HEK293 (cell line): Measurements from ENCODE around the gene MACROH2A1.

Experiments
- CTCF ChIA-PET: fragments of 350-600 bp; formaldehyde crosslinking; extraction: SDS; loops from one replicate; lab custom pipeline; 2021; ENCODE audit warnings: antibody characterized with exemption; lab: Yijun Ruan, JAX
- POLR2A ChIA-PET: fragments of 300-600 bp; formaldehyde crosslinking; extraction: SDS; loops from one replicate; lab custom pipeline; 2020; ENCODE audit warnings: antibody characterized with exemption, inconsistent platforms; lab: Yijun Ruan, JAX
- H3K27ac ChIP-seq: fragments of 200-500 bp; sonication (Bioruptor generic); 2 replicates; pipeline ENCODE4 v1.5.1; 2014; ENCODE audit warnings: low read depth, low read length, control low read depth, inconsistent platforms; ENCODE audit errors: extremely low read depth
- H3K36me3 ChIP-seq, 2 experiments: fragments of 200-500 bp in 1 of 2; sonication (Bioruptor generic) in 1 of 2; 1 replicate in 1 of 2; 2 replicates in 1 of 2; pipeline ENCODE4 v1.5.1; 2014 to 2017; ENCODE audit warnings: inconsistent platforms in 2 of 2, low read length in 2 of 2; ENCODE audit not compliant: control insufficient read depth in 2 of 2, insufficient read depth in 1 of 2
- H3K4me1 ChIP-seq: fragments of 200-500 bp; sonication (Bioruptor generic); 2 replicates; pipeline ENCODE4 v1.5.1; 2014; ENCODE audit warnings: mild to moderate bottlenecking, low read length, inconsistent platforms; ENCODE audit not compliant: control insufficient read depth, insufficient read depth
- H3K4me3 ChIP-seq: 2 replicates; pipeline ENCODE4 v1.5.1; 2011; ENCODE audit warnings: low read depth, mild to moderate bottlenecking, control low read depth, low read length, moderate library complexity
- H3K9me3 ChIP-seq: fragments of 200-500 bp; sonication (Bioruptor generic); 2 replicates; pipeline ENCODE4 v1.5.1; 2014; ENCODE audit warnings: low read depth, low read length, inconsistent platforms; ENCODE audit not compliant: control insufficient read depth, insufficient read depth
- GLI2 ChIP-seq: fragments of 450-650 bp; formaldehyde crosslinking; IDR thresholded peaks from 2 replicates; pipeline ENCODE4; 2017; ENCODE audit warnings: missing biosample characterization, missing genetic modification characterization, low read depth, borderline replicate concordance
- GLI4 ChIP-seq: fragments of 450-650 bp; formaldehyde crosslinking; IDR thresholded peaks from 2 replicates; pipeline ENCODE4 v1.5.1; 2016; ENCODE audit warnings: missing biosample characterization, missing genetic modification characterization
- GLIS1 ChIP-seq: fragments of 450-650 bp; formaldehyde crosslinking; IDR thresholded peaks from 2 replicates; pipeline ENCODE4 v1.5.1; 2016; ENCODE audit warnings: missing biosample characterization, missing genetic modification characterization
- HOXA7 ChIP-seq: sonication (generic); formaldehyde crosslinking; IDR thresholded peaks from 2 replicates; pipeline ENCODE4 v1.8.1; 2022; ENCODE audit warnings: missing genetic modification reagents, borderline replicate concordance
- KLF8 ChIP-seq: fragments of 450-650 bp; formaldehyde crosslinking; IDR thresholded peaks from 2 replicates; pipeline ENCODE4 v1.5.1; 2016; ENCODE audit warnings: missing biosample characterization, missing genetic modification characterization
- SALL2 ChIP-seq: fragments of 450-650 bp; formaldehyde crosslinking; IDR thresholded peaks from 2 replicates; pipeline ENCODE4 v1.5.0; 2017; ENCODE audit warnings: missing biosample characterization, mild to moderate bottlenecking, missing genetic modification characterization, borderline replicate concordance
- SP7 ChIP-seq: fragments of 450-650 bp; formaldehyde crosslinking; IDR thresholded peaks from 2 replicates; pipeline ENCODE4 v1.5.1; 2016; ENCODE audit warnings: missing biosample characterization, missing genetic modification characterization
- ZBTB20 ChIP-seq: fragments of 450-650 bp; formaldehyde crosslinking; IDR thresholded peaks from 2 replicates; pipeline ENCODE4 v1.5.1; 2016; ENCODE audit warnings: missing biosample characterization, missing genetic modification characterization
- ZBTB8A ChIP-seq: fragments of 450-650 bp; formaldehyde crosslinking; IDR thresholded peaks from 2 replicates; pipeline ENCODE4 v1.5.1; 2016; ENCODE audit warnings: missing biosample characterization, missing genetic modification characterization
- ZNF221 ChIP-seq: fragments of 450-650 bp; formaldehyde crosslinking; IDR thresholded peaks from 2 replicates; pipeline ENCODE4 v1.5.1; 2017; ENCODE audit warnings: missing biosample characterization, missing genetic modification characterization, borderline replicate concordance
- ZNF223 ChIP-seq: fragments of 450-650 bp; formaldehyde crosslinking; IDR thresholded peaks from 2 replicates; pipeline ENCODE4 v1.5.1; 2016; ENCODE audit warnings: missing biosample characterization, missing genetic modification characterization
- ZNF266 ChIP-seq: fragments of 450-650 bp; formaldehyde crosslinking; IDR thresholded peaks from 2 replicates; pipeline ENCODE4 v1.5.1; 2016; ENCODE audit warnings: missing biosample characterization, missing genetic modification characterization, low read depth
- ZNF510 ChIP-seq: fragments of 450-650 bp; formaldehyde crosslinking; IDR thresholded peaks from 2 replicates; pipeline ENCODE4 v1.5.1; 2018; ENCODE audit warnings: mild to moderate bottlenecking, missing genetic modification characterization, missing biosample characterization; ENCODE audit not compliant: insufficient replicate concordance
- ZNF529 ChIP-seq: fragments of 450-650 bp; formaldehyde crosslinking; IDR thresholded peaks from 2 replicates; pipeline ENCODE4 v1.5.1; 2017; ENCODE audit warnings: missing genetic modification characterization, missing biosample characterization; ENCODE audit not compliant: insufficient replicate concordance
- ZNF555 ChIP-seq: fragments of 450-650 bp; formaldehyde crosslinking; conservative IDR thresholded peaks from 2 replicates; pipeline ENCODE4 v1.5.1; 2017; ENCODE audit warnings: missing biosample characterization, mild to moderate bottlenecking, missing genetic modification characterization, inconsistent platforms
- ZNF610 ChIP-seq: fragments of 450-650 bp; formaldehyde crosslinking; IDR thresholded peaks from 2 replicates; pipeline ENCODE4 v1.5.1; 2016; ENCODE audit warnings: missing biosample characterization, missing genetic modification characterization, borderline replicate concordance
- TF ChIP-seq, protein P1 (sequence below): fragments of 450-650 bp; formaldehyde crosslinking; IDR thresholded peaks from 2 replicates; pipeline ENCODE4 v1.5.1; 2016; ENCODE audit warnings: missing biosample characterization, missing genetic modification characterization
- TF ChIP-seq, protein P2 (sequence below): fragments of 450-650 bp; formaldehyde crosslinking; IDR thresholded peaks from 2 replicates; pipeline ENCODE4 v1.5.1; 2016; ENCODE audit warnings: missing biosample characterization, missing genetic modification characterization
- TF ChIP-seq, protein P3 (sequence below): fragments of 450-650 bp; formaldehyde crosslinking; optimal IDR thresholded peaks from 2 replicates; pipeline ENCODE3; 2016; ENCODE audit warnings: missing biosample characterization, mild to moderate bottlenecking, missing genetic modification characterization

The MACROH2A1 gene

DNA sequence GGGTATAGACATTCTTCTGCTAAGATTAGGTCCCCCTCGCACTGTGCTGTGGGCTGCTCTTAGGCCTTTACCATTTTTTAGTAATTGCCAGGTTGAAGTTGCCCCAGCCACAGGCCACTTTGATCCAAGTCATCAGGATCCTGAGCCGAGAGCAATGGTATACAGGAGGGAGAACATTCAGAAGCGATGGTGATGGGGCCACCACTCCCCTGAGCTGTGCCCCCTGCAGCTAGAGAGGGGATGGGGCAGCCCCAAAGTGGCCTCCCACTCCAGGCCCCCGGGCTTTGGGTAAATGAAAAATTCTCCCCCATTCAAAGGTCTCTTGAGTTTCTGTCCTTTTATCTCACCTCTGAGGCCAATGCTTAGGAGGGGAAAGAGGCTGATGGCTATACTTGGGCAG, 59.4 kb downstream of the MACROH2A1 start (continued):
- no peak for TF ChIP-seq GLIS1 (tag by site-specific recombination)

DNA sequence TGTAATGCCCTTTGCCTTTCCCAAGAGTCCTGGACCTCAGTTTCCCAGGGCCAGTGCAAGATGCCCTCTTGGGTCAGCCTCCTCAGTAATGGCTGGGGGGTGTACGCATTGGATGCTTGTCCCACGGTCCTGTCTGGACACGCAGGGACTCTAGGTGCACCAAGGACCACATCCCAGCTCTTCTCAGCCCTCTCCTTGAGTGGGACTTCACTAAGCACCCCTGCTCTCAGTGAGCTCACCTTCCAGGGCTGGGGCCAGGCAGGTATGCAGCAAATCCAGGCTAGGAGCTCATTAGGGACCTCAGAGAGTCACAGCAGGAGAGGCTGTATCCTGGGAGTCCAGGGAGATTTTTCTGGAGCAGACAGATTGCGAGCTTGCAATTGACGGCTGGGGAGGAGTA, 59.8 kb downstream of the MACROH2A1 start:
- ChIA-PET POLR2A (no interaction called here), CTCF (no interaction called here)
- H3K4me1 ChIP-seq = no peaks in the 10 kb centered on the region
- H3K9me3 ChIP-seq = no peaks in the 10 kb centered on the region
- TF ChIP-seq ZNF510 (tag by site-specific recombination) = no peak
- TF ChIP-seq ZBTB20 = no peak
- no peak for TF ChIP-seq HOXA7 (CRISPR knock-in tag)
- TF ChIP-seq ZNF266 (tag by site-specific recombination) = no peak
- no peak for TF ChIP-seq ZNF221 (tag by site-specific recombination)
- no peak for TF ChIP-seq ZBTB8A (tag by site-specific recombination)
- TF ChIP-seq, protein P1, sequence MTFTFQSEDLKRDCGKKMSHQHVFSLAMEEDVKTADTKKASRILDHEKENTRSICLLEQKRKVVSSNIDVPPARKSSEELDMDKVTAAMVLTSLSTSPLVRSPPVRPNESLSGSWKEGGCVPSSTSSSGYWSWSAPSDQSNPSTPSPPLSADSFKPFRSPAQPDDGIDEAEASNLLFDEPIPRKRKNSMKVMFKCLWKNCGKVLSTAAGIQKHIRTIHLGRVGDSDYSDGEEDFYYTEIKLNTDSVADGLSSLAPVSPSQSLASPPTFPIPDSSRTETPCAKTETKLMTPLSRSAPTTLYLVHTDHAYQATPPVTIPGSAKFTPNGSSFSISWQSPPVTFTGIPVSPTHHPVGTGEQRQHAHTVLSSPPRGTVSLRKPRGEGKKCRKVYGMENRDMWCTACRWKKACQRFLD = no peak
- no peak for TF ChIP-seq ZNF610 (tag by site-specific recombination)
- no peak for TF ChIP-seq SP7 (tag by site-specific recombination)
- TF ChIP-seq ZNF529 (tag by site-specific recombination) = no peak
- no peak for TF ChIP-seq GLIS1 (tag by site-specific recombination)
- TF ChIP-seq ZNF223 (tag by site-specific recombination) = no peak
- H3K36me3 ChIP-seq = peaks cover 12 to 100% of the 10 kb centered on the region in 2 experiments
- H3K4me3 ChIP-seq = no peak overlapping the region
- no peak overlapping the region for H3K27ac ChIP-seq

DNA sequence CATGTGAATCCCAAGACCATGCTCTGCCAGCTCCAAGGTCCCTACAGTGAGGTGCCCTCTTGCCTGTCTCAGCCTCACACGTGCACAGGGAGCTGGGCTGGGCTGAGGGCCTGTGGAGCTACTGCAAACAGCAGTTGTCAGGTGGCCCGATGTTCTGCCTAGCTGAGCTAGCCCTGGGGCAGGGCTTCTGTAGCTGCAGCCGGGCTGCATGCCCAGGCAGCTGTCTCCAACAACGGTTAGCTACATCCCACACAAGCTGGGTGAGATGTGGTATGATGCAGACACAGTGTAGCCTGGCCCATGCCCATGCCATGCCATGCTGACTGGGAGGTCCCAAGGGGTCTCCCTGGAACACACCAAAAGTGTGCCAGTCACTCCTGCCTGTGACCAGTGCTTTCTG, 62.0 kb downstream of the MACROH2A1 start:
- no peak for TF ChIP-seq SALL2 (tag by site-specific recombination)
- TF ChIP-seq KLF8 (tag by site-specific recombination) = no peak
- TF ChIP-seq, protein P2, sequence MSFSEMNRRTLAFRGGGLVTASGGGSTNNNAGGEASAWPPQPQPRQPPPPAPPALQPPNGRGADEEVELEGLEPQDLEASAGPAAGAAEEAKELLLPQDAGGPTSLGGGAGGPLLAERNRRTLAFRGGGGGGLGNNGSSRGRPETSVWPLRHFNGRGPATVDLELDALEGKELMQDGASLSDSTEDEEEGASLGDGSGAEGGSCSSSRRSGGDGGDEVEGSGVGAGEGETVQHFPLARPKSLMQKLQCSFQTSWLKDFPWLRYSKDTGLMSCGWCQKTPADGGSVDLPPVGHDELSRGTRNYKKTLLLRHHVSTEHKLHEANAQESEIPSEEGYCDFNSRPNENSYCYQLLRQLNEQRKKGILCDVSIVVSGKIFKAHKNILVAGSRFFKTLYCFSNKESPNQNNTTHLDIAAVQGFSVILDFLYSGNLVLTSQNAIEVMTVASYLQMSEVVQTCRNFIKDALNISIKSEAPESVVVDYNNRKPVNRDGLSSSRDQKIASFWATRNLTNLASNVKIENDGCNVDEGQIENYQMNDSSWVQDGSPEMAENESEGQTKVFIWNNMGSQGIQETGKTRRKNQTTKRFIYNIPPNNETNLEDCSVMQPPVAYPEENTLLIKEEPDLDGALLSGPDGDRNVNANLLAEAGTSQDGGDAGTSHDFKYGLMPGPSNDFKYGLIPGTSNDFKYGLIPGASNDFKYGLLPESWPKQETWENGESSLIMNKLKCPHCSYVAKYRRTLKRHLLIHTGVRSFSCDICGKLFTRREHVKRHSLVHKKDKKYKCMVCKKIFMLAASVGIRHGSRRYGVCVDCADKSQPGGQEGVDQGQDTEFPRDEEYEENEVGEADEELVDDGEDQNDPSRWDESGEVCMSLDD (tag by site-specific recombination) = no peak
- no peak for TF ChIP-seq GLI2
- TF ChIP-seq, protein P3, sequence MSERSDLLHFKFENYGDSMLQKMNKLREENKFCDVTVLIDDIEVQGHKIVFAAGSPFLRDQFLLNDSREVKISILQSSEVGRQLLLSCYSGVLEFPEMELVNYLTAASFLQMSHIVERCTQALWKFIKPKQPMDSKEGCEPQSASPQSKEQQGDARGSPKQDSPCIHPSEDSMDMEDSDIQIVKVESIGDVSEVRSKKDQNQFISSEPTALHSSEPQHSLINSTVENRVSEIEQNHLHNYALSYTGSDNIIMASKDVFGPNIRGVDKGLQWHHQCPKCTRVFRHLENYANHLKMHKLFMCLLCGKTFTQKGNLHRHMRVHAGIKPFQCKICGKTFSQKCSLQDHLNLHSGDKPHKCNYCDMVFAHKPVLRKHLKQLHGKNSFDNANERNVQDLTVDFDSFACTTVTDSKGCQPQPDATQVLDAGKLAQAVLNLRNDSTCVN (tag by site-specific recombination) = no peak
- no peak for TF ChIP-seq ZNF555 (tag by site-specific recombination)
- no peak for TF ChIP-seq GLI4 (tag by site-specific recombination)
- Histone ChIP-seq H3K4me1 (no peaks in the 10 kb centered on the region), H3K27ac (no peak overlapping the region), H3K9me3 (no peaks in the 10 kb centered on the region), H3K36me3 (peaks cover 6 to 90% of the 10 kb centered on the region in 2 experiments), H3K4me3 (no peak overlapping the region)
- ChIA-PET CTCF (interaction anchor here (0.7 to 0.8 kb wide), 3 partner anchors 33 to 101 kb away, joined by 3 to 6 read pairs (median 4); no protein-coding TSS in a partner anchor), POLR2A (no interaction called here)
